OCI-LY7 (cell line): Measurements from ENCODE around the gene DPT.

Experiments used
- CTCF ChIP-seq: fragments of 200-600 bp; sonication (generic); conservative IDR thresholded peaks from 2 replicates; pipeline ENCODE4 v1.5.1; 2014; ENCODE audit warnings: mild to moderate bottlenecking, antibody characterized with exemption, low read length, moderate library complexity, mixed read lengths
- EZH2phosphoT487 ChIP-seq: fragments of 200-600 bp; sonication (generic); IDR thresholded peaks from 2 replicates; pipeline ENCODE4 v1.6.1; 2018; ENCODE audit warnings: low read depth, borderline replicate concordance, mild to moderate bottlenecking, mixed run types, antibody characterized with exemption, low read length, moderate library complexity, mixed read lengths

DNA sequence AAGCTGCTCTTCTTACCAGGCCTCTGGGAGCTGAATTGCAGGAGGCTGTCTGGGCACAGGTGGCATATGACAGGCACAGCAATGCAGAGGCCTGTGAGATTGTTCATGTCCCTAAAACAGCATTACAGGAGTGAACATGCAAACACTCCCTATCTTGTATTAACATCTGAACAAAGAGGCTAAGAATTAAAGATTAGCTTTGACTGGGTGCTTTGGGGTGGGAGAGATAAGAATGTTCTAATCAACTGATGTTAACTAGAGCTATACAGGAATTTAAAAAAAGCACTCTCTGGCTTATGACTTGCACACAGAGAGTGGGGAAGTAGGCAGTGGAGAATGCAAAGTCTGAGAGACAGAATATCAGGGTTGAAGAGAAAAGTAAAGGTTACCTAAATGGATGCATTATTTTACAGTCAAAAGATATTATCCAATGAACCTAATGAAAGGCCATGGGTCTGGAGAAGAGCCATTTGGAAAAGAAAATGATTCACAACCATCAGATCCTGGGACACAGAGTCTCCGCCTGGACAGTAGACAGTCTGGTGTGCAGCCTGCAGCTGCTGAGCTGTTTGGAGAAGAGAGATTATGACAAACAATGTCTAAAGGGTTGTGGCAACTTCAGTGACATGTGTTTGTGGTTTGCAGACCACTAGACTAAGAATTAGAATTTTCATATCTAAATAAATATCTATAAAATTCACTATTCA, 20.2 kb downstream of the DPT start:
- TF ChIP-seq CTCF (no peak), EZH2phosphoT487 (no peak)
